Activated T-helper 1 cell treated with anti-CD3 and anti-CD28 coated beads, Interleukin-12 subunit alpha, Interleukin-12 subunit beta, Interleukin-2, Interleukin-4 antibody, amounts not matched to agents 30 ng/mL and 10 ng/mL and 1 ng/mL, durations not matched to agents 14 hours and 24 hours and 36 hours (primary cell): Measurements from ENCODE around the gene DIS3L2. TPM values are rescaled to one million over a fixed set of nuclear protein-coding genes. Genes with fewer than 3 reads are reported as not detected.
A peak's percentile ranks its signal among the peaks of the same experiment; 100 is the strongest.

Experiments
- DNase-seq: peaks from one replicate; pipeline ENCODE4 v3.0.0; 2021; ENCODE audit warnings: low spot score
- H3K27ac Mint-ChIP-seq: one replicate; pipeline ENCODE4 v1.8.0; 2021; ENCODE audit warnings: mild to moderate bottlenecking, mixed read lengths
- H3K27me3 Mint-ChIP-seq: one replicate; pipeline ENCODE4 v1.8.0; 2022; ENCODE audit warnings: mild to moderate bottlenecking, moderate library complexity, mixed read lengths; ENCODE audit not compliant: insufficient read depth
- H3K36me3 Mint-ChIP-seq: one replicate; pipeline ENCODE4 v1.8.0; 2021; ENCODE audit warnings: low read depth, mixed read lengths
- H3K4me1 Mint-ChIP-seq: one replicate; pipeline ENCODE4 v1.8.0; 2021; ENCODE audit warnings: low read depth, mixed read lengths
- H3K4me3 Mint-ChIP-seq: one replicate; pipeline ENCODE4 v1.8.0; 2021; ENCODE audit warnings: mild to moderate bottlenecking, moderate library complexity, mixed read lengths
- H3K9me3 Mint-ChIP-seq: one replicate; pipeline ENCODE4 v1.8.0; 2021; ENCODE audit warnings: mixed read lengths
- intact Hi-C: fragments of 100-400 bp; cut with micrococcal nuclease; formaldehyde crosslinking; loops from one replicate; pipeline ENCODE4 v1.15.1; 2024
- total RNA-seq: library from RNA; stranded (reverse); gene quantifications from 2 replicates; pipeline ENCODE4 v1.2.3, GENCODE V29; 2022

Gene DIS3L2
- total RNA-seq, 1 donor from 2014 or later, result 27.9 TPM

GRCh38 chr2:232315049-232315922, 353.8 kb downstream of the DIS3L2 start:
- Mint-ChIP-seq H3K27me3 (no peaks in the 10 kb centered on the region), H3K4me1 (peaks cover 49% of the 10 kb centered on the region), H3K27ac (peak overlapping the region; percentile 94), H3K4me3 (peak overlapping the region; percentile 78), H3K9me3 (peaks cover 16% of the 10 kb centered on the region), H3K36me3 (peaks cover 22% of the 10 kb centered on the region)
- intact Hi-C loops, result loop anchor here (1.0 to 2.0 kb wide), 2 partner anchors 288 to 354 kb away; partner anchors contain the start of gene DIS3L2
- DNase-seq, result peak; percentile 72

GRCh38 chr2:232315923-232316299, 354.4 kb downstream of the DIS3L2 start:
- Mint-ChIP-seq H3K27me3 (no peaks in the 10 kb centered on the region), H3K4me3 (peak overlapping the region; percentile 78), H3K9me3 (peaks cover 16% of the 10 kb centered on the region), H3K4me1 (peaks cover 43% of the 10 kb centered on the region), H3K27ac (peak overlapping the region; percentile 94), H3K36me3 (peaks cover 22% of the 10 kb centered on the region)
- intact Hi-C loops, result loop anchor here (1.0 to 2.0 kb wide), 2 partner anchors 289 to 355 kb away; partner anchors contain the start of gene DIS3L2
- DNase-seq, result no peak

GRCh38 chr2:232316461-232317330, 355.2 kb downstream of the DIS3L2 start:
- H3K4me1 Mint-ChIP-seq, result peaks cover 40% of the 10 kb centered on the region
- intact Hi-C loops, result no loop called here
- H3K27me3 Mint-ChIP-seq, result no peaks in the 10 kb centered on the region
- H3K27ac Mint-ChIP-seq, result peak overlapping the region; percentile 94
- DNase-seq, result no peak
- H3K9me3 Mint-ChIP-seq, result peaks cover 16% of the 10 kb centered on the region
- no peak overlapping the region for H3K4me3 Mint-ChIP-seq
- H3K36me3 Mint-ChIP-seq, result peaks cover 22% of the 10 kb centered on the region

- DNase-seq, result no peak
- Mint-ChIP-seq H3K27ac (no peak overlapping the region), H3K4me1 (peaks cover 49% of the 10 kb centered on the region), H3K4me3 (no peak overlapping the region), H3K9me3 (peaks cover 10% of the 10 kb centered on the region), H3K27me3 (no peaks in the 10 kb centered on the region), H3K36me3 (peaks cover 13% of the 10 kb centered on the region)
- intact Hi-C loops, result no loop called here
Measured at GRCh38 chr2:232318169-232318855, 356.8 kb downstream of the DIS3L2 start.

- H3K4me1 Mint-ChIP-seq, result peaks cover 47% of the 10 kb centered on the region
- peaks cover 5% of the 10 kb centered on the region for H3K9me3 Mint-ChIP-seq
- H3K27ac Mint-ChIP-seq, result peak overlapping the region; percentile 76
- H3K36me3 Mint-ChIP-seq, result peaks cover 9% of the 10 kb centered on the region
- no peak for DNase-seq
- intact Hi-C loops, result no loop called here
- H3K27me3 Mint-ChIP-seq, result no peaks in the 10 kb centered on the region
- H3K4me3 Mint-ChIP-seq, result no peak overlapping the region
Measured at GRCh38 chr2:232319067-232319802, 357.7 kb downstream of the DIS3L2 start.

DNA sequence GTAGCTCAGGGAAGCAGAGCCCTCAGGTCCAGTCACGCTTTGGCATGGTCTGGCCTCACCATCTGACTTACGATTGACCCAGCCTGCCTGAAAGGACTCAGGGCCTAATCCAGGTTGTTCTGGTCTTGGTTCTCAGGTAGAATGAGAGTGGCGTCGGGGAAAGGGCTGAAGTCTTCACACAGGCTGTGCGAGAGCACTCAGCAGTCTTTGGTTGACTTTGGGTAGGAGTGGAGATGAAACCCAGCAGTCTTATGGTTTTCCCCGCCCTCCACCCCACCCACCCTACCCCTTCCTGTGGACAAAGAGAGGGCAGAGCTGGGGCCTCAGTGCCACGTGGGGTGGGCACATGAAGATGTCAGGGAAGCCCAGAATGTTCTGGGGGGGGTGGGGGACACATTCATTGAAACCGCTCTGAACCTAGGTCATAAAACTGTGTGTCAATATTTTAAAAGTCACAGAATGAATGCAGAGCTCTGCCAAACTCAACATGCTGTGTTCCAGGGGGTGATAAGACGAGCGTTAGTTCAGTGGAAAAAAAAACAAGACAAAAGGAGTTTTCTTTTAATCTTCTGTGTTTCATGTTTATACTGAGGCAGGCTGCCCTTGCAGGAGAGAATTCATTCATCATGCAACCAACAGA, 358.4 kb downstream of the DIS3L2 start:
- peaks cover 5% of the 10 kb centered on the region for H3K36me3 Mint-ChIP-seq
- peaks cover under 1% of the 10 kb centered on the region for H3K9me3 Mint-ChIP-seq
- H3K4me3 Mint-ChIP-seq, result no peak overlapping the region
- intact Hi-C loops, result loop anchor here (5.0 kb wide), 1 partner anchor 122 kb away; no protein-coding TSS in a partner anchor
- peak overlapping the region; percentile 76 for H3K27ac Mint-ChIP-seq
- peaks cover 40% of the 10 kb centered on the region for H3K4me1 Mint-ChIP-seq
- no peak for DNase-seq
- no peaks in the 10 kb centered on the region for H3K27me3 Mint-ChIP-seq

- no peaks in the 10 kb centered on the region for H3K9me3 Mint-ChIP-seq
- H3K4me3 Mint-ChIP-seq, result no peak overlapping the region
- intact Hi-C loops, result loop anchor here (5.0 kb wide), 1 partner anchor 122 kb away; no protein-coding TSS in a partner anchor
- peaks cover 35% of the 10 kb centered on the region for H3K4me1 Mint-ChIP-seq
- H3K36me3 Mint-ChIP-seq, result peaks cover 2% of the 10 kb centered on the region
- peak overlapping the region; percentile 76 for H3K27ac Mint-ChIP-seq
- no peaks in the 10 kb centered on the region for H3K27me3 Mint-ChIP-seq
- DNase-seq, result no peak
Measured at GRCh38 chr2:232320443-232320803, 358.9 kb downstream of the DIS3L2 start.

GRCh38 chr2:232321156-232321816, 359.8 kb downstream of the DIS3L2 start:
- Mint-ChIP-seq H3K36me3 (no peaks in the 10 kb centered on the region), H3K9me3 (no peaks in the 10 kb centered on the region), H3K4me3 (peak overlapping the region; percentile 46), H3K27me3 (no peaks in the 10 kb centered on the region), H3K27ac (peak overlapping the region; percentile 83), H3K4me1 (peaks cover 26% of the 10 kb centered on the region)
- intact Hi-C loops, result loop anchor here (5.0 kb wide), 1 partner anchor 121 kb away; no protein-coding TSS in a partner anchor
- peak; percentile 63 for DNase-seq

DNA sequence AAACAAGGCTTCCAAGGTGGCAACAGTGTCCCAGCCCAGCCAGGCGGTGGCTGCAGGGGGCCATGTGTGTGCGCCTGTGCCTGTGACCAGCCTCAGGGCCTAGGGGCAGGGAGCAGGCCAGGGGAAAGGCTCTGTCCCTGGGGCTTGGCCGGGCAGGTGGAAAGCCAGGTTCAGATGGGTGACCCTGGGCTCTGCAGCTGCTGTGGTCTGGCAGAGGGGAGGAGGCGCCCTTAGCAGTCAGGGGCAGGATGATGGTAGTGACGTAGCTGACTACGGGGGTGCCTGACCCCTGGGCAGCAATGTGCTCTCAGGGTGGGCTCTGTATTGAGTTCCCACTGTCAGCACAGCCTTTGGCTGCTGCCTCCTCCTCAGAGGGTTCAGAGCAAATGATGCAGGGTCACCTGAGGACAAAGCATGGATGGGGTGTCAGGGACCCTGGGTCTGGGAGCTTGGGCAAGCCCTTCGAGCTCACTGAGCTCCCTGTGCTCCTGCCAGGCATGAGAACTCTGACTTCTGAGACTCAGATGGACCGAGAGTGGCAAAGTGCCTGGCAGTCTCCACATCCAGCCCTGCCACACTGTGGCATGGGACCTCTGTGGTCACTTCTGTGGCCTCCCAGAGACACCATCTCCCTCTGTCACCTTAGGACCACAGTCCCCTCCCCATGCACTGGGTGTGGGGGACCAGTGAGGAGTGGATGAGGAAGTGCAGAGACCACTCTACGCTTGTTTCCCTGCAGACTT, 360.5 kb downstream of the DIS3L2 start:
- Mint-ChIP-seq H3K9me3 (no peaks in the 10 kb centered on the region), H3K4me3 (peak overlapping the region; percentile 46), H3K27ac (peak overlapping the region; percentile 14), H3K36me3 (no peaks in the 10 kb centered on the region), H3K4me1 (peaks cover 20% of the 10 kb centered on the region), H3K27me3 (no peaks in the 10 kb centered on the region)
- intact Hi-C loops, result loop anchor here (5.0 kb wide), 1 partner anchor 120 kb away; no protein-coding TSS in a partner anchor
- no peak for DNase-seq

GRCh38 chr2:232322560-232323327, 361.2 kb downstream of the DIS3L2 start:
- H3K27me3 Mint-ChIP-seq, result no peaks in the 10 kb centered on the region
- no peak for DNase-seq
- H3K4me3 Mint-ChIP-seq, result peak overlapping the region; percentile 8
- H3K36me3 Mint-ChIP-seq, result no peaks in the 10 kb centered on the region
- no peaks in the 10 kb centered on the region for H3K9me3 Mint-ChIP-seq
- H3K27ac Mint-ChIP-seq, result peak overlapping the region; percentile 14
- intact Hi-C loops, result loop anchor here (5.0 kb wide), 1 partner anchor 120 kb away; no protein-coding TSS in a partner anchor
- peaks cover 23% of the 10 kb centered on the region for H3K4me1 Mint-ChIP-seq
